Measurements from ENCODE around the gene ZNF410. TPM values are rescaled to one million over a fixed set of nuclear protein-coding genes. Genes with fewer than 3 reads are reported as not detected.

ZNF410 gene
- total RNA-seq, 1 experiment from 2014 or later: 28.1 TPM

DNA sequence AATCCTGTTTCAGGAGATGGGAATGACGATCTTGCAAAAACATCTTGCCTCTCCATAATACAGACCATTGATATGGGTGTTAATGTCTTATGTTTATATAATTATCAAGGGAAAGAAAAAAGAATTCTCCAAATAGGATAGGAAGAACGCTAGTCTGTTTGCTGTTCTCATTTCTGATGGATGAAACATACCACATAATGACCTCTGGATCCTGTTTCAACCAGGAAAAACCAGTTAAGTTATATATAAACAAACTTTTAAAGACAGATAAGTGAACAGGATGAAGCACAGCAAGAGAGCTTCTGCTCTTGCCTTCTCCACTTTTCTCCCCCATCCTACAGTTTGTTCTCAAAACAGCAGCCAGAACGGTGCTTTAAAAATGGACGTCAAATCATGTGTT is 91.2 kb downstream of the ZNF410 start:
- no peak overlapping the region for H4K5ac ChIP-seq (ENCODE audit: insufficient read length, low read depth, low read length)
- no peaks in the 10 kb centered on the region for H3K9me3 ChIP-seq (ENCODE audit: control insufficient read depth, low read depth, low read length)
- no peak overlapping the region for H3K27ac ChIP-seq (ENCODE audit: insufficient read length, low read depth, low read length)
- H3K4me2 ChIP-seq (ENCODE audit: insufficient read depth, insufficient read length, low read length): no peak overlapping the region
- no peaks in the 10 kb centered on the region for H3K79me2 ChIP-seq (ENCODE audit: insufficient read depth, low read length)
- Mint-ChIP-seq H3K4me3 (no peak overlapping the region), H3K27me3 (ENCODE audit: low read depth) (no peaks in the 10 kb centered on the region), H3K4me1 (peaks cover 0 to under 1% of the 10 kb centered on the region in 2 experiments; a peak in 1 of 4 replicates), H3K36me3 (ENCODE audit: insufficient read depth in 1 of 3, low read depth in 3 of 3) (peaks cover 0 to 4% (median 2%) of the 10 kb centered on the region in 3 experiments; a peak in 2 of 7 replicates), H3K27ac (no peak overlapping the region), H3K9me3 (no peaks in the 10 kb centered on the region)
- no peak overlapping the region for H3T11ph ChIP-seq (ENCODE audit: low read length)
- H4K20me1 ChIP-seq (ENCODE audit: control insufficient read depth, insufficient read depth, insufficient read length): no peaks in the 10 kb centered on the region
- no peak overlapping the region for H3K56ac ChIP-seq (ENCODE audit: insufficient read length, low read depth, low read length)
- no peaks in the 10 kb centered on the region for H3K27me3 ChIP-seq (ENCODE audit: insufficient read depth, low read length)
- H3K18ac ChIP-seq (ENCODE audit: insufficient read length, low read depth, low read length): no peak overlapping the region
- no peak overlapping the region for H3K4ac ChIP-seq (ENCODE audit: low read depth, low read length)
- H3K9ac ChIP-seq (ENCODE audit: extremely low read depth, insufficient read length, low read length): no peak overlapping the region
- no peak for TF ChIP-seq CTCF (conservative IDR thresholded peaks at IDR 0.05)
- no peak overlapping the region for H2BK15ac ChIP-seq (ENCODE audit: low read depth, low read length)
- H2BK120ac ChIP-seq (ENCODE audit: low read depth, low read length, poor library complexity, severe bottlenecking): no peak overlapping the region
- DNase-seq: no peak
- H2BK5ac ChIP-seq (ENCODE audit: insufficient read length, low read length): no peak overlapping the region
- WGBS (ENCODE audit: extremely low coverage, insufficient read length, low lambda C conversion rate): no CpG with 5 or more reads among the region's 4 CpGs
- no peaks in the 10 kb centered on the region for H3K79me1 ChIP-seq (ENCODE audit: insufficient read depth, low read depth, low read length, poor library complexity, severe bottlenecking)
- no peak overlapping the region for H2AFZ ChIP-seq (ENCODE audit: low read length)
- H2AK5ac ChIP-seq (ENCODE audit: insufficient read length, low read length): no peak overlapping the region
- H4K91ac ChIP-seq (ENCODE audit: insufficient read length, low read depth, low read length): no peak overlapping the region
- no peaks in the 10 kb centered on the region for H3K23me2 ChIP-seq (ENCODE audit: insufficient read length, low read depth, low read length, poor library complexity, severe bottlenecking)
- H4K8ac ChIP-seq (replicated peaks; ENCODE audit: insufficient read length, low read depth, low read length): no peak overlapping the region
- no peak overlapping the region for H2BK12ac ChIP-seq (ENCODE audit: insufficient read length, low read depth, low read length)
- H3K4me1 ChIP-seq (ENCODE audit: insufficient read depth, low read length): no peaks in the 10 kb centered on the region
- H3K14ac ChIP-seq (ENCODE audit: insufficient read depth, low read length): no peak overlapping the region
- H2BK20ac ChIP-seq (ENCODE audit: low read depth, low read length, poor library complexity, severe bottlenecking): no peak overlapping the region
- no peak overlapping the region for H3K23ac ChIP-seq (ENCODE audit: insufficient read length, low read depth, low read length)

Other genes starting within 250 kb of the ZNF410 start
- gene DNAL1, start 241.9 kb upstream of the ZNF410 start, total RNA-seq (2021): 12.3 and 17.7 TPM in 2 replicates
- 56.1 and 58.0 TPM in 2 replicates for gene PNMA1, start 172.5 kb upstream of the ZNF410 start, total RNA-seq (2021)
- 5.5 and 6.7 TPM in 2 replicates for gene PTGR2, start 35.0 kb upstream of the ZNF410 start, total RNA-seq (2021)
- 0.79 and 0.92 TPM in 2 replicates for gene FAM161B, start 63.2 kb downstream of the ZNF410 start, total RNA-seq (2021)
- gene COQ6, start 63.4 kb downstream of the ZNF410 start, total RNA-seq (2021): 12.0 and 15.4 TPM in 2 replicates
- gene ENTPD5, start 132.4 kb downstream of the ZNF410 start, total RNA-seq (2021): 6.8 and 7.7 TPM in 2 replicates
- gene BBOF1, start 132.5 kb downstream of the ZNF410 start, total RNA-seq (2021): 0.61 and 0.66 TPM in 2 replicates
- gene ALDH6A1, start 197.6 kb downstream of the ZNF410 start, total RNA-seq (2021): 36.8 and 37.8 TPM in 2 replicates
- 9.9 and 11.0 TPM in 2 replicates for gene LIN52, start 198.1 kb downstream of the ZNF410 start, total RNA-seq (2021)